Thyroid gland (tissue), 4 donors: Measurements from ENCODE around the gene CABP4.

Experiments
- CTCF ChIP-seq, 6 experiments: fragments of 200-600 bp in 3 of 6; fragments of 450-650 bp in 3 of 6; sonication (generic) in 3 of 6; IDR thresholded peaks; one replicate each; pipeline ENCODE4 v1.5.1; 2016 to 2019; ENCODE audit warnings: antibody characterized with exemption in 6 of 6, mild to moderate bottlenecking in 2 of 6, inconsistent platforms in 1 of 6, moderate library complexity in 1 of 6
- POLR2A ChIP-seq, 2 donors: fragments of 450-650 bp; IDR thresholded peaks; one replicate each; pipeline ENCODE4 v1.6.1; 2017; ENCODE audit warnings: antibody characterized with exemption in 2 of 2, mild to moderate bottlenecking in 2 of 2, moderate library complexity in 1 of 2

GRCh38 chr11:67490727-67491065, 35.5 kb downstream of the CABP4 start:
- TF ChIP-seq CTCF (IDR thresholded peaks at IDR 0.05): no peak
- no peak for TF ChIP-seq POLR2A (IDR thresholded peaks at IDR 0.05)
